ENCODE measurements around the gene TUBB.

TUBB gene

DNA sequence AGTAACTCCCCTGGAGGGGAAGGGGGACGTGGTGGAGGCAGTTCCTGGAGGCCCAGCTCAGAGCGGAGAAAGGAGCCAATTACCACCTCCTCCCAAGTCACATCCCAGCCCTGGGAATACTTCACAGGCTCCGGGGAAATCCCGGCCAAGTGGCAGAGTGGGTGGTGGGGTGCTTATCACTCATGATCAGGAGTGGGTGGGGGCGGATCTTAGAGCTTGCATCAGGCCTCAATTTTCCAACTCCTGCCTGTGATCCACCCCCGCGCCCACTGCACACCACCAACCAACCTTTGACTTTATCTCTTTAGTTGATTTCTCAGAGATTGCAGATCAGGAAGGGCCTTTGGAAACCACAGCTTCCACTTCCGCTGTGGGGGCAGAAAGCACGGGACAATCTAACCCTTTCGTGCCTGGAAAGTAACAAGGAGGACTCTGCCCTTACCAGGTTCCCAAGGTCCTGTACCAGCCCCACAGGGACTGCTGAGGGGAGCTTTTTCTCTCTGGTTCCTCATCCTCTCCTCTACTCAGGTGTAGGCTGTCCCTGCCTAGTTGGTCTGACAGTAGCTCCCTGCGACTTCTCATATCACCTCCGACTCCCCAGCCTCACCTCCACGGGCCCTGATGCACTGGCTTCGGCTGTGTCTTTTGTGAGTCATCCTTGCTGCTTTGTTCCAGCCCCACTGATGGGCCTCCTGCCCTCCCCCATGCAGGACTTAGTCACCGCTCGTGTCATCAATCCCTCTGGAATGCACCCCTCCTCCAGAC is 49.1 kb downstream of the TUBB start:
- H3K4me3 ChIP-seq (replicated peaks; ENCODE audit: low read depth, low read length): no peak overlapping the region
- TF ChIP-seq, protein P1, sequence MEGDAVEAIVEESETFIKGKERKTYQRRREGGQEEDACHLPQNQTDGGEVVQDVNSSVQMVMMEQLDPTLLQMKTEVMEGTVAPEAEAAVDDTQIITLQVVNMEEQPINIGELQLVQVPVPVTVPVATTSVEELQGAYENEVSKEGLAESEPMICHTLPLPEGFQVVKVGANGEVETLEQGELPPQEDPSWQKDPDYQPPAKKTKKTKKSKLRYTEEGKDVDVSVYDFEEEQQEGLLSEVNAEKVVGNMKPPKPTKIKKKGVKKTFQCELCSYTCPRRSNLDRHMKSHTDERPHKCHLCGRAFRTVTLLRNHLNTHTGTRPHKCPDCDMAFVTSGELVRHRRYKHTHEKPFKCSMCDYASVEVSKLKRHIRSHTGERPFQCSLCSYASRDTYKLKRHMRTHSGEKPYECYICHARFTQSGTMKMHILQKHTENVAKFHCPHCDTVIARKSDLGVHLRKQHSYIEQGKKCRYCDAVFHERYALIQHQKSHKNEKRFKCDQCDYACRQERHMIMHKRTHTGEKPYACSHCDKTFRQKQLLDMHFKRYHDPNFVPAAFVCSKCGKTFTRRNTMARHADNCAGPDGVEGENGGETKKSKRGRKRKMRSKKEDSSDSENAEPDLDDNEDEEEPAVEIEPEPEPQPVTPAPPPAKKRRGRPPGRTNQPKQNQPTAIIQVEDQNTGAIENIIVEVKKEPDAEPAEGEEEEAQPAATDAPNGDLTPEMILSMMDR (IDR thresholded peaks at IDR 0.05; ENCODE audit: low read length, missing control alignments): no peak
- peak; percentile 94 for DNase-seq (ENCODE audit: low read depth)

DNA sequence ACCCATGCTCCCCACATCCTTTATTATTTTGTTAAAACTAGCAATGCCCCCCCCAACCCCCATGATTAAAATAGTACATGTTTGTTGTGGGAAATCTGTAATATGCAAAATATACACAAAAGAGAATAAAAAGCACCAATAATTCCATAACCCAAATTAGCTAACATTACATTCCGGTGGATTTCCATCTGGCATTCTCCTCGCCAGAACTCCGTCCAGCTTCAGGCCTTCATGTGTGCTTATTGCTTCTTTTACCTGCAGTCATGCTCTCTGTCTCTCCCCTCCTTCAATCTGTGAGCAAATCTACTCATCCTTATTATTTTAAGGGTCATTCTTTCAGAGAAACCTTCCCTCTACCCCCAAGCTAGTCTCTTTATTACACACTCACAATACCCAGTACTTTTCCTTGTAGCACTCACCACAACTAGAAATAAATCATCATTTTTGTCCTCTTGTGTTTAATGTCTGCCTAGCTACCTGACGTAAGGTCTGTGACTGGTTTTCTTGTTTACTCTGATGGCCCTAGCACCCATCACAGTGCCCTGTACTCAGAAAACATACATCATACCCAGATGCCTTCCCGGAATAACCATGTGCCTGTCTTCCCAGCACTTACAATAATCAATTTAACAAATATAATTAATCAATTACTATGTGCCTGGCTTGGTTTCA is 49.8 kb downstream of the TUBB start:
- DNase-seq (ENCODE audit: low read depth): no peak
- H3K4me3 ChIP-seq (replicated peaks; ENCODE audit: low read depth, low read length): no peak overlapping the region
- TF ChIP-seq, protein P1 (IDR thresholded peaks at IDR 0.05; ENCODE audit: low read length, missing control alignments): no peak

DNA sequence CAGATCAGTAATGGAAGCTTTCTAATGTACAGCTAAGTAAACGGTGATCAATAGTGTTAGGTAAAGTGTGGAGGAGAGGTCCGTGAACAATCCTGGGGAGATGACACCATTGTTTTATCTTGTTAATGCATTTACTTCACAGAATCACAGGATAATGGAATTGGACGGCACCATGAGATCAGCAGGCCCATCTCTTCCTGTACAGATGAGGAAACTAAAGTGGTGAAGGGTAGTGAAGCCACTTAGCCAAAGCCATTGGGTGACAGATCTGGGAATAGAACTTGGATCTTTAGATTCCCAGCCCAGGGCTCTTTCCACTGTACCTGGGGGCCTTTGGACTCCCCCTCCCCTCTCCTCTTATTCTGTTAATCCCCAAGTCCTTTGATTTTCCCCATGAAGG is 50.4 kb downstream of the TUBB start:
- TF ChIP-seq, protein P1 (IDR thresholded peaks at IDR 0.05; ENCODE audit: low read length, missing control alignments): no peak
- no peak for DNase-seq (ENCODE audit: low read depth)
- H3K4me3 ChIP-seq (replicated peaks; ENCODE audit: low read depth, low read length): no peak overlapping the region

DNA sequence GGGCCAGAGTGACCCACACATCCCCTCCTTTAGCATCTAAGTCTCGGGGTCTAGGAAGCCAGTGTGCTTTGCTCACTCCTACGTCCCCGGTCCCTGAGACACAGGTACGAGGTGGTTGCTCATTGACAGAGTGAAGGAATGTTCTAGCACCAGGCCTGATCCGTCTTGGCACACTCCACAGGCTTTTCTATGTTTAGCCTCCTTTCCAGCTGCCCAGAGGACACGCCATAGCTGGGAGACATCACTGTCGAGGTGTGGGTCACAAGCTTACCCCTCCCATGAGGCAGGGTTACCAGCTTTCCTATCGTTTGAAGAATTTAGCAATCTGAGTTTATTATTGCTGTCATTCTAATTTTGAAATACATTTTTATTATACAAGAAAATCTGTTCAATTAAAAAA is 54.5 kb downstream of the TUBB start:
- no peak for DNase-seq (ENCODE audit: low read depth)
- TF ChIP-seq, protein P1 (IDR thresholded peaks at IDR 0.05; ENCODE audit: low read length, missing control alignments): no peak
- no peak overlapping the region for H3K4me3 ChIP-seq (replicated peaks; ENCODE audit: low read depth, low read length)
